SW480 (cell line): Measurements from ENCODE around the gene GRIP1.

Experiments used
- DNase-seq: peaks from one replicate; pipeline ENCODE4 v3.0.0-alpha.2; 2016; ENCODE audit warnings: low spot score

GRIP1 gene

DNA sequence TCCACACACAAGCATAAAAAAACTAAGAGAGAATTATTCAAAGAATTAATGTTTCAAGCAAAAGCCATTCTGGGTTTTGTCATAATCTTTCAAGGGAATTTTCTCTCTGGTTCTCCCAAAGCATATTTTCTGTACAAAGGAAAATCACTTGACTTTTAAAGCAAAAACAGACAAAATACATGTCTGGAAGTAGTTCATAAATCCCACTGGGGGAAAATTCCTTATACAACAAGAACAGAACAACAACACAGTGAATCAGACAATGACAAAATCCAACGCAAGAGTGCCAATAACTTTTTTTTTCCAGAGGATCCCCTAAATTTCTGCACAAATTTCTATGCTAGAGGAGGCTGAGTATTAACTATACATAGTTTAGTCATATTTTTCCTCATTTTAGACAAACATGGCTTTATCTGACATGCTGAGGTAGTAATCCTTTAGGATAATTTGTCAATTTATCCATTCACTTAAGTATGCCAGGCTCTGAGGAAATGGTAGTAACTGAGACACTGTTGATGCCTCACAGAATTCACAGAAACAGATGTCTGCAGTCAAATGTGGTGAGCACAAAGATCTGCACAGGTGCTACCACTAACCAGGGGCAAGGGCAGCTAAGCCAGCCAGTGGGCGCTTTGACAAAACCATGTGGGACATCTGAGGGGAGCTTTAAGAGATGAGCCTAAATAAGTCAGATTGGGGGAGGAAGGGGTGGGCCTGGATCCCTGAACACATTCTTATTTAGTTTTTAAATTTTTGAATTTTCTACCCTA, 38.0 kb downstream of the GRIP1 start:
- DNase-seq: no peak

DNA sequence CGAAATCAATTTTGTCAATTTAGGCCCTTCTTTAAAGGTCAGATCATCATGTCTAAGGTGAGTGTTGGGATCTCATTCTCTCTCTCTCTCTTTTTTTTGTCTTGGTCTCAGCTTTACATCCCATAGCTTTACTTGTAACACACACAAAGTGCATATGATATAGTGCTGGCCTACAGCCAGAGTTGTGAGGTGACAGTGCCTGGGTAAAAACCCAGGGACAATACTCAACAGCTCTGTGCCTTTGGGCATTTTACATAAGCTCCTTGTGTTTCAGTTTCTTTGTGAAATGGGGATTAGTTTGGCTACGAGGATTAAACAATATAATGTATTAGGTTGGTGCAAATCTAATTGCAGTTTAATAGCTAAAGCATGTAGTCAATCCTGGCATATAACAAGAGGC, 40.2 kb downstream of the GRIP1 start:
- DNase-seq: no peak

DNA sequence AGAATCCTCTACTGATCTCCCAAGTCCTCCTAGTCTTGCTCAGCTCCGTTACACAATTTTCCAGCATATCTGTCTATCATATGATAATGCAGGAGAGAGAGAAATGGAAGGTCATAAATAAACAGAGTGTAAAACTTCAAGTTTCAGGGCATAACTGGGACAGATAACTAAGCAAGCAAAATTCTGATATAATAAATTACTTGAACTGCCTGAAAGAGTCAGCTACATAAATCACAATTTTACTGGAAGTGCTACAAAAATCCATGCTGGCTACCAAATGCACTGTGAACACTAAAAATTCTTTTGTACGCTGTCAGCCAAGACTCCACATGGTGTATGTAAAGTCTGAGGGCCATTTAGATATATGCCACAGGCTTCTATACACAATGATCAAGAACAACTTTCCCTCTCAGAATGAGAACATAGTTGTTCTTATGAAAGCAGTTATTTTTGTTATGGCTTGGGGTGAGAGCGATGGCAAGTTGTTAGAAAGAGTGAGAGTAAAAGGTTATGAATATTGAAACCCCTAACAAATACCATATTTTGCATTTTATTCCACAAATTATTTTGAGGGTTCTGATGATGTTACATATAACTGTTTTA, 41.1 kb downstream of the GRIP1 start:
- DNase-seq: no peak

DNA sequence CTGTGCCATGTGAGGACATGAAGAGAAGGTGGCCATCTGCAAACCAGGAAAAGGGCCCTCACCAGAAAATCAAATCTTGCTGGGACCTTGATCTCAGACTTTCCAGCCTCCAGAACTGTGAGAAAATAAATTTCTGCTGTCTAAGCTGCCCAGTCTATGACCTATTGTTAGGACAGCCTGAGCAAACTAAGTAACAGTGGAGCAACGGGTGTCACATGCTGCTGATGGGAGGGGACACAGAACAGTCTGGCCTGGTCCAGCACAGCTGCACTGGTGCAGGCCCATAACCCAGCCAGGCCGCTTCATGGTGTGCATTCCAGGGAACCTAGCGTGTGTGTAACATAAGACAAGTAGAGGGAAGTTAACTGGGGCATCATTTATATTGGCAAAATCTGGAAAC, 42.1 kb downstream of the GRIP1 start:
- DNase-seq: no peak

DNA sequence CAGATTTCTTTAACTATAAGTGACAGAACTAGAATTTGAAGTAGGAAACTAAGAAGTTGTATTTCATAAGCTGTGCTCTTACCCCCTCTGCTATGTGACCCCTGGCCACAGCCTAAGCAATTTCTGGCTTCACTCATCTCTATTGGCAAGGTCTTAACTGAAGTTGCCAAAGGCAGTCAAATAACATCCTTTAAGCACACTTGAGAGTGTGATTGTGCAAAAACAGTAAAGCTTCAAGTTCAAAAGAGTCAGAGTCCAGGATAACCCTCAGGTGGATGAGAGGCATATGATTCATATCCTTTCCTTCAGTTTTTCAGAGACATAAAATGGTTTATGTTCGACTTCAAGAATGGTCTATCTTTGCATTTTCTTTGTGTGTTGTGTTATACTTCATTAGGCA, 45.2 kb downstream of the GRIP1 start:
- DNase-seq: no peak

DNA sequence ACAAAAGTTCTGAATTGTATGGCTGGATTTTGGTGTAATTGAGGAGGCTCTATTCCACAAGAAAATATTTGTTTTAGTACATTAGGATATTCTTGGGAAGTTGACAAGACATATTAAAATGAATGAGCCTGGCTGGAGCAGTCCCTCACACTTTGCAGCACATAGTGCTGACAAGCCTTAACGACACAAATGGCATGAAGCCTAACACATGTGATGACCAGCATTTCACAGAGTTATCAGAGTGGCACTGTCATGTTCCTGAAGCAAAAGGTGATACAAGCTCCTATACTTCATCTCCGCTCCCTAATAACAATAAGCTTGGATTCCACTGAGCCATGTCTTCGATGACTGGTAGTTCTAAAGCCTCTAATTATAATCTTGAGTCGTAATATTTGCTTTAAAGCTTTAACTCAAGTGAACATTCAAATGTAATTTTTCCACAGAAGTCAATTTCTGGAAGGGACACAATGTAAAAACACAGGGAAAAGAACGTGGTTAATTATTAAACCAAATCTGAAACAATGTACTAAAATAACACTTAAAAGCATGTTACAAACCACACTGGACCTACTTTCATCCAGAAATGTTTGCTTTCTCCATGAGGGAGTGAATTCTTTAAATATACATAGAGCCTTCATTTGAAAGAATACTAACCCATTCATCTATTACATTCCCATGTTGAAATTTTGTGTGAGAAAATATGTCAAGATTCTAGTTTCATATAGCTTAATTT, 49.6 kb downstream of the GRIP1 start:
- DNase-seq: no peak

DNA sequence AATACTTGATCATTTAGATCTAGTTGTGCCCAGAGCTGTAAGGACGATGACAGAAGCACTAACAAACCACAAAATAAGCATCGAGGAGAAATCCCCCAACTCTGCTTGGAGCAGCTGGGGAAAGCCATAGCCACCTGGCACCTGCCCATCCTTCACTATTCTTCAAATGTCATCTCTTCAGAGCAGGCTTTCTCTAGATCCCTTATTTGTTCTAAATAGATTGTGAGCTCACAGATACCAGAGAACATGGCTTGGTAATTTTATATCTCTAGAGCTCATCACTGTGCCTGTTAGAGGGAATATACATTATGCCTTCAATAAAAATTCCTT, 50.9 kb downstream of the GRIP1 start:
- DNase-seq: no peak

DNA sequence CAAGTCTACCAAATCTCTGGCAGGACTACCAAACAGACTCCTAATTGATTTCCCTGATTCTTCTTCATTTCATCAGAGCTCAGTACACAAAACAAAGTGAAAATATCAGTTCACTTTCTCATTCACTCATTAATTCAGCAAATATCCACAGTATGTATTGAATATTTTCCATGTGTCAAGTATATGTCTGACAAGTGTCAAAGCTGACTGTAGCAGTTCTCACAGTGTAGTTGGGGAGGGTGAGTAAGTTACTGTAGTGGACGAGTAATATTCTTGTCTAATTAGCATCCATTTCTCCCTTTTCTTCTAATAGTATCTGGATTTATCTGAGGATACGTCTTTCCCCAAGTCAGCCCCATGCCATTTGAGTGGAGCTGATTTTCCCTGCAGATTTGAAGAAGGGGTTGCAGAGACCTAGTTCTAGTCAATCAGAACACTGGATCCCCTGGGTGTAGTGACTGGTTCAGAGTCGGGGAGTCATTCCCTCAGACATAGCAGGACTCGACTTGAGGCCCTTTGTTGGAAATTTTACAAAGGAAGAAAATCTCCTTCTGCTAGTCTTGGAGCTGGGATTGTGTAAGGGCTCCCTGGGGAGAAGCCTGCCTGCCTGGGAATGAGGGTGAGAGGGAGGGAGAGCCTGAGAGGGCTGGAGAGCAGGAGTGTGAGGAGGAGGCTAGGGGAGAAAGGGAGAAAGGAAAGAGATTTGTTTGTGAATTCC, 51.4 kb downstream of the GRIP1 start:
- no peak for DNase-seq

DNA sequence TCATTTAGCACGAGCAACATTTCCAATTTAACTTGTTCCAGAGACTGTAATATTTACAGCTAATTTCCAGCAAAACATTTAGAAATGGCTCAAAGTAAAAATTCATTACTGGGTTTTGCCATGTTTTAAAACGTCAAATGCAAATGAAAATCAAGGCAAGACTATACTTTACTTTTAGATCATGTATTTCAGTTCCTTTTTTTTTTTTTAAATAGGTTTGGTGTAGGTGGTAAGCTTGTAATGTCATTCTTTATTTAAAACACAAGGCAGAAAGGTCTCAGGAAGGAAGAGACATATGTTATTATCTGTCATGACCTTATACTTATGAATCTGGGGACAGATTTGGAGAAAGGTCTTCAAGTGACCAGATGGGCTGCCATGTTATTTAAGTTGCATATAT, 54.1 kb downstream of the GRIP1 start:
- no peak for DNase-seq

DNA sequence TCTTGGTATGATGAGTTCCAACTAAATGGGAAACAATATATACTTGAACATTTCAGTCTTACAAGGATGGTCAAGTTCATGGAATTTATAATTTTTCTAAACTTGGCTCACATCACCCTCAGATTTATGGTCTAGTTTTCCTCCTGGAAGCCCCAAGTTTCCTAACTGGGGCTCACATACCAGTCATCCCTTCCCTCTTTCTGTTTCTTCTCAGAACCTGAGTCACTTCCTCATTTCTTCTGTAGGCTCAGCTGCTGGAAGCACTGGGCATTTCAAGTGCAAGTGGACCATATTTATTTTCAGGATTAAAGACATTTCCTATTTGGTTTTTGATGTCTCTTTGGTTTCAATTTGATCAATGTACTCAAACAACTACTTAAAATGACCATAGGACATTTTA, 55.4 kb downstream of the GRIP1 start:
- no peak for DNase-seq

DNA sequence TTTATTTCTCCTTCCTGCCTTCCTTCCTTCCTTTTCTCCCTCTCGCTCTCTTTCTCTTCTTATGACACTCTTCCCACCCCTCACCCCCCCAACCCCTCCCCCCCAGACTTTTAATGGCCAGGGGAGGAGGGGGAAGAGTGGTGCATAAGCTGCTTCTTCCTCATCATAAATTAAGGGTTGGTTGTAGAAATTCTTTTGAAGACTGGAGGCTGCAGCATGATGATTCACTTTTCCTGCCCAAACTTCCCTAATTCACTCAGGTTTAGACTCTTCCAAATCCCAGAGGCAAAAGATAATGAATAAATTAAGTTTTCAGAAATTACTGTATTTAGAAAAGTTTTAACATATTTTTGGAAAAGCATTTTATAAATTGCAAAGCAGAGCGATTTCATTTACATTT, 58.2 kb downstream of the GRIP1 start:
- DNase-seq: no peak

DNA sequence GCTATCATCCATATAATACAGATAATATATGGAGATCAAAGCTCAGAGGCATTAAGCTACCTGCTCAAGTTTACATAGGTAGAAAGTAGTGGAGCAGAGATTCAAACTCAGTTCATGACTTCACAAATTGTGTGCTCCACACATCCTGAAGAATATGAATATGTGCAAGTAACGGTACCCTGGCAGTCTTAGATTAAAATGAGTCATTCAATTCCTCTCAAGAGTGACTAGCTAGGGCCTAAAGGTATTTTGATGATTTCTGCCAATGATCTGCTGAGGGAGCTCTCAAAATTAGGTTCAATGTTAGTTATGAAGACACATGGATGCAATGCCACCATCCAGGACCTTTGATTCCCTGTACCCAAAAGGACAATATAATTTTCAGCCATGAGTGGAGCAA, 58.9 kb downstream of the GRIP1 start:
- DNase-seq: no peak

DNA sequence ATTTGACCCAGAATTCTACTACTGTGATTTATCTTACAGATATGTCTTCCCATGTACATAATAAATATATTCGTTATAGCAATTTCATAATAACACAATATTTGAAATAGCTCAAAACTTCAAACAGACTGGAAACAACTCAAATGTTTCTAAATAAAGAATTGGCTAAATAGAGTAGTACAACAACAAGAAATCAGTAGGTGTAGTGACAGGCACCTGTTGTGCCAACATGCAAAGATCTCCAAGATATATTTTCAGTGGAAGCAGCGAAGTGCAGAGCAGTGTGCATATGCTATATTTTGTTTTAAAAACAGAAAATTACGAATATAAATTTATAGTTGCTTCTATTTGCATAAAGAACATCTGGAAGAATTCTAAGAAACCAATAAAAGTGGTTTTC, 60.9 kb downstream of the GRIP1 start:
- DNase-seq: no peak

DNA sequence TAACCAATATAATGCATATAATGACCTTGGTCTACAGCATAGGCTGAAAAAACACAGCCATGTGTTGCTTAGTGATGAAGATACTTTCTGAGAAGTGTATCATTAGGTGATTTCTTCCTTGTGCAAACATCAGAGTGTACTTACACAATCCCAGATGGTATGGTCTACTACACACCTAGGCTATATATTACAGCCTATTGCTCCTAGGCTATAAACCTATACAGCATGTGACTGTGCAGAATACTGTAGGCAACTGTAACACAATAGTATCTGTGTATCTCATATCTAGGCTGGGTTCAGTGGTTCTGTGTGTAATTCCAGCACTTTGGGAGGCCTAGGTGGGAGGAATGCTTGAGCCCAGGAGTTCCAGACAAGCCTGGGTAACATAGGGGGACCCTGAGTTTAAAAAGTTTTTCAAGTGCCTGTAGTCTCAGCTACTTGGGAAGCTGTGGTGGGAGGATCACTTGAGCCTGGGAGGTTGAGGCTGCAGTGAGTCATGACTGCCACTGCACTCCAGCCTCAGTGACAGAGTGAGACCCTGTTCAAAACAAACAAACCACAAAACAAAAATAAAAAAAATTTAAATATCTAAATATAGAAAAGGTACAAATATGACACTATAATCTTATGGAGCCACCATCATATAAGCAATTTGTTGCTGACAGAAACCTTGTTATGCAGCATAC, 66.6 kb downstream of the GRIP1 start:
- DNase-seq: no peak

DNA sequence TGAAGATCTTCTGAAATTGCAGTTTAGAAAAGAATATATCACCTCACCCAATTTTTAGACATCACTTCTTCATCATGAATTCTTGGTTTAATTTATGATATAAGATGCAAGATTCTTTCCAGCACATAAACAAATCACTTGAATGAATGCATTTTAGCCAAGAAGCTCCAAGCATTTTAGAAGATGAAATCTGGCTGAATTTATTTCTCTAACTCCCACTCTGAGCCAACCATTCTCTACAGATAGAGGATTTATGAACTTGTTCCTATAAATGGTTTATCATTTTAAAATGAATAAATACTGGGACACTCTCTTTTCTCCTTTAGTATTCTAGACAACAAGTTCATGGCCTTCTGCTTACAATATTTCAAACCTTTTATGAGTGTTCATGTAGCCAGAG, 71.7 kb downstream of the GRIP1 start:
- DNase-seq: no peak

DNA sequence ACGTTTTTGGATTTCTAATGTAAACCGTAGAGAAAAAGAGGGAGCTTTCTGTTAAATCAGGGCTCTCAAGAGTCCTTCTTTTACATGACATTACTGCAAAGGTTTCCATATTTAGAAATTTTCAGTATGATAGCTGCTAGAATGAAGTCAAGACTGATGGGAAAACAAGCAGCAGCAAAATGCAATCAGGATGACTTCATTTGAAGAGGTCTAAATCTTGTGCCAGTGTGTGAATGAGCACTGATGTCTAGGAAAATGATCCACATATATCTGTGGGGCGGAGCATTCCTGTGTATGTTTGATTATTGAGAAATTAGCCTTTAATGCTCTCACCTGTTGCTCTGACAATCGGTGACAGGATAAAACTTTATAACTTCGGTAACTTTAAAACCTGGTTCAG, 73.6 kb downstream of the GRIP1 start:
- DNase-seq: no peak

DNA sequence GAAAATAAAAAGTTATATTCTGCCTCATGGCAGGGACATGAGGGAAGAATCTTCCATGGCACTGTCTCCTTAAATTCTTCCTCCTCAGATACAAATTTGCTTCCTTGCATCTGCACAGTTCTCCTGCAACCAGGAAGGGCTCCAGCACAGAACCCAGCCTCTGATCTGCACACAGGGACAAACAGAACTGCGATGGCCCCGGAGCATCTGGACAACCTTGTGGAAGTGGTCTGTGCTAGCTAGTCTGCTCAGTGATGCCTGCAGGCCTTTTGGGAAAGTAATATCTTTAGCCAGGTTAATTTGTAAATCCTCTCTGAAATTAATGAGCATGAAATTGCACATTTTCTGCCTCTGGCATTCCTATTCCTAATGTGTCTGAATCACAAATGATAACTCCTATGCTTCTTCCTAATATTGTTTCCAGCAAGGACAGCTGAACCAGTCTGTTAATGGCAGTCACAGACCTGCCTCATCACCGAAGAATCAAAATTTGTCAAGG, 74.8 kb downstream of the GRIP1 start:
- no peak for DNase-seq

DNA sequence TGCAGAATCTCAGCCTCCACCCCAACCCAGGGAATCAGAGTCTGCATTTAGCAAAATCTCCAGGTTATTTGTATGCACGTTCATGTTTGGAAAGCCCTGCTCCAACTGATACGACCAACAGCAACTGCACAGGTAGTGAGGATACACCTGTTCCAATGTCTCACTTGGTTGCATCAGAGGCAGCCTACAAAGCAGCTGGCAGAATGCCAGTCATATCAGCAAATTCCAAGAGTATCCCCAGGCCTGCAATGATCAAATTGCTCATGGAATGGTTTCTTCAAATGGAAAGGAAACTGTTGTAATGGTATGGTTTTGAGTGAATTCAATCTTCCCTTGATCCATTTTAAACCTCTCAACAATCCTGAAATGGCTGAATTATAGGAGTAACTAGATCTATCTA, 75.4 kb downstream of the GRIP1 start:
- DNase-seq: no peak

DNA sequence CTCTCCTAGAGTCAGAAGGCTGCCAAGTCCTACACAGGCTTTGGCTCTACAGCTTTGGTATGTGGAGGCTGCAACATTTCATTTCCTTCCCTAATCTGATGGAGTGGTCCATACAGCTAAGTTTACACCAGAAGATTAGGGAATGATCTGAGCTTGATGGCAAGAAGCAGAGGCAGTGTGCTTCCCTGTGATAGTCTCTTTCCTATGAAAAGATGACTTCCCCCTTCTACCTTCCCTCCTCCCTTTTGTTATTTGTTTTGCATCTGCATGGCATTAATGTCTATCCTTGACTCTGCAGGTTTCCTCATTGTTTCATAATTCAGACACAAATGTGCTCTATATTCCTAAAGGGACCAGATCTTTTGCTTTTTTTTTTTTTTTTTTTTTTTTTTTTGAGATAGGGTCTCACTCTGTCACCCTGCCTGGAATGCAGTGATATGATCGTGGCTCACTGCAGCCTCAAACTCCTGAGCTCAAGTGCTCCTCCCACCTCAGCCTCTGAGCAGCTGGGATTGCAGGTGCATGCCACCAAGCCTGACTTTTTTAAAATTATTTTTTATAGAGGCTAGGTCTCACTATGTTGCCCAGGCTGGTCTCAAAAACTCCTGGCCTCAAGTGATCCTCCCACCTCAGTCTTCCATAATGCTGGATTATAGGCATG, 76.3 kb downstream of the GRIP1 start:
- no peak for DNase-seq

DNA sequence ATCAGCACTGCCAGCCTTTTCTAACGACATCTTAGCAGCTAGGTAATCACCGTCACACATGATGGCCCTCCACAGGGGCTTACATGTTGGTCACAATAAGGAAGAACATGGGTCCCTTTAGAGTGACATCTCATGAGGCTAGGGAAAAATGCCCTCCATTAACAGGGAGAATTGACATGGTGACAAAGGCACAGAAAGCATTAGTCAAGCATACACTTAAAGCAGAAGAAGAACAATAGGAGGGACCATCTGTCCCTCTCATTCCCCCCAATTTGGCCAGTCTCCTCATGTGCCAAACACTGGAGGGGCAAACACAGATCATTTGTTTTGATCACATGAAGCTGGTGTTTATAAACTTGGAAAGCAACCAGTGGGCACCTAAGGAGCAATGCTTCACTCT, 78.0 kb downstream of the GRIP1 start:
- no peak for DNase-seq

DNA sequence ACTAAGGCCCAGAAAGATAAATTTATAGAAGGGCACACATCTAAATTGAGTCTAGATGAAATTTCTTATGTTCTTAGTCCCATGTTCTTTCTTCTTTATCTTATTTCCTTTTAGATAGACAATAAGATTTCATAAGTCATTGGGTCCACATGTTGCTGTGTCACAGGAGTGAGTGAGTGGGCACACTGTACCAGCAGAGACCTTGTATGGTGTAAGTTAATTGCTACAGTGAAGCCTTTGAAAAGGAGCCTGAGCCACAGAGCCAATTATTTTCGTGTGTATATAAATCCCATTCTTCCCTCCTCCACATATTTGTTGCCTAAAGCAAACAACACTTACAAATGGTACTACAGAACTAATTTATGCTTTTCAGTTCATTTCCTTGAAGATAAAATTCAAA, 79.1 kb downstream of the GRIP1 start:
- DNase-seq: no peak

DNA sequence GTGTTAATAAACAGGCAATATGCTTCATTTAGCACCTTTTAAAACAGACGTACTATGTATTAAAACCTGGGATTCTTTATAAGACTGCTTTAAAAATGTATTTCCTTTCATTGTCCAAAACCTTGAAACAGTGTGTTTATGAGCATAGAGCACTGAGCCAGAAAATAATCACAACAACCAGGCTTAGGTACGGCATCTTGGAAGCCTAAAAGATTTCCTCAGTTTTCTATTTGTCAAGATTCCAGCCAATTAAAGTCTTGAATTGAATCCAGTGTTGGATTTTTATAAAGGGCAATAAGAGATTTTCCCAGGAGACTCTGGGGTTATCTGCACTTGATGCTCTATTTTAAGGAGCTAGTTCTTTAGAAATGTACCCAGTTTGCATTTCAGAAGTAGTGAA, 80.3 kb downstream of the GRIP1 start:
- DNase-seq: no peak
